Esophagus muscularis mucosa (tissue), 3 donors: Measurements from ENCODE around the gene ATP5PD.

ENCODE experiments used
- CTCF ChIP-seq, 3 experiments: fragments of 200-600 bp in 2 of 3; fragments of 450-650 bp in 1 of 3; sonication (generic) in 2 of 3; IDR thresholded peaks; one replicate each; pipeline ENCODE4 v1.5.1; 2017 to 2019; ENCODE audit warnings: antibody characterized with exemption in 3 of 3, mild to moderate bottlenecking in 2 of 3, moderate library complexity in 1 of 3
- POLR2A ChIP-seq: fragments of 450-650 bp; IDR thresholded peaks from one replicate; pipeline ENCODE4 v1.6.1; 2017; ENCODE audit warnings: antibody characterized with exemption, moderate library complexity, mild to moderate bottlenecking, low read depth

DNA sequence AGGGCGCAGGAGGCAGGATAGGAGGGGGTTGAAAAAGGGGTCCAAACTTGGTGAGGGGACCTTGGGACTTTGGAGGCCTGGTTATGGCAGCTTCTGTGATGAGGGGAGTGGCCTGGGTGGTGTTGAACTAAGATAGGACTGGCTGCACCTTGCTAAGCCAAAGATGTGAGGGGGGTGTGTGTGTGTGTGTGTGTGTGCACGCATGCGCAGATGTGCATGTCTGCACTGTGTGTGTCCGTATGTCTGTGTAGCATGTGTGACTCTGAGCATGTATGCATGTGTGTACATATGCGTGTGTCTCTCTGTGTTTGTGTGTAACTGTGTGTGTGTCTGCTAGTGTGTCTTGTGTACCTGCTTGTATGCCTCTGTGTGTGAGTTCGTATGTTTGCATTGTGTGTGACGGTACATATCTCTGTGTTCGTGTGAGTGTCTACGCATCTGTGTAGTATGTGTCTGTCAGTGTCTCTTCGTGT, 45.1 kb upstream of the ATP5PD start:
- no peak for TF ChIP-seq POLR2A
- no peak for TF ChIP-seq CTCF (IDR thresholded peaks at IDR 0.05)
